OCI-LY3 (cell line): ENCODE measurements around the gene PTPRA.

Source experiments
- H2AFZ ChIP-seq: fragments of 200-600, 300-600 bp; shearing (Covaris generic); 2 replicates; pipeline ENCODE4 v1.6.0; 2014; ENCODE audit warnings: antibody characterized with exemption, low read depth, low read length
- H3K27ac ChIP-seq: fragments of 200-600, 300-600 bp; sonication (generic); 2 replicates; pipeline ENCODE4 v1.5.1; 2014; ENCODE audit warnings: mild to moderate bottlenecking, low read length, moderate library complexity, mixed read lengths
- H3K27me3 ChIP-seq: fragments of 200-600, 300-600 bp; sonication (generic); 2 replicates; pipeline ENCODE4 v1.6.1; 2014; ENCODE audit warnings: low read depth, low read length, mixed read lengths
- H3K36me3 ChIP-seq: fragments of 200-600, 300-600 bp; sonication (generic); replicated peaks from 2 replicates; pipeline ENCODE3; 2014; ENCODE audit warnings: low read depth, low read length, mixed read lengths
- H3K4me1 ChIP-seq: fragments of 300-600, 200-600 bp; sonication (generic); 2 replicates; pipeline ENCODE4 v1.6.1; 2014; ENCODE audit warnings: low read length, mixed read lengths
- H3K4me2 ChIP-seq: fragments of 200-600, 300-600 bp; sonication (generic); 2 replicates; pipeline ENCODE4 v1.6.1; 2014; ENCODE audit warnings: low read length, mixed read lengths
- H3K4me3 ChIP-seq: fragments of 300-600, 200-600 bp; sonication (generic); 2 replicates; pipeline ENCODE4 v1.5.1; 2014; ENCODE audit warnings: antibody characterized with exemption, mild to moderate bottlenecking, low read length, moderate library complexity
- H3K79me2 ChIP-seq: fragments of 300-600, 200-600 bp; shearing (Covaris generic); 2 replicates; pipeline ENCODE4 v1.6.1; 2014; ENCODE audit warnings: mild to moderate bottlenecking, low read length, mixed read lengths
- H3K9ac ChIP-seq: fragments of 300-600, 200-600 bp; shearing (Covaris generic); 2 replicates; pipeline ENCODE4 v1.6.0; 2014; ENCODE audit warnings: mild to moderate bottlenecking, low read length, moderate library complexity
- H3K9me3 ChIP-seq: fragments of 200-600, 300-600 bp; shearing (Covaris generic); 2 replicates; pipeline ENCODE4 v1.6.1; 2014; ENCODE audit warnings: low read length, mixed read lengths; ENCODE audit not compliant: insufficient read depth
- H4K20me1 ChIP-seq: fragments of 200-600, 300-600 bp; sonication (generic); 2 replicates; pipeline ENCODE4 v1.6.1; 2016; ENCODE audit warnings: low read length, mixed read lengths; ENCODE audit not compliant: insufficient read depth
- CTCF ChIP-seq: fragments of 200-600, 300-600 bp; sonication (generic); IDR thresholded peaks from 2 replicates; pipeline ENCODE4 v1.5.1; 2014; ENCODE audit warnings: antibody characterized with exemption, low read length, low read depth
- EZH2phosphoT487 ChIP-seq: fragments of 200-600 bp; shearing (Covaris generic); IDR thresholded peaks from 2 replicates; pipeline ENCODE4 v1.6.1; 2018; ENCODE audit warnings: antibody characterized with exemption, mixed run types, low read depth

PTPRA gene

GRCh38 chr20:3032624-3033023 lies 159.3 kb downstream of the PTPRA start:
- Histone ChIP-seq H3K36me3 (peaks cover 48% of the 10 kb centered on the region), H3K4me3 (no peak overlapping the region)
- TF ChIP-seq CTCF (no peak), EZH2phosphoT487 (no peak)

DNA sequence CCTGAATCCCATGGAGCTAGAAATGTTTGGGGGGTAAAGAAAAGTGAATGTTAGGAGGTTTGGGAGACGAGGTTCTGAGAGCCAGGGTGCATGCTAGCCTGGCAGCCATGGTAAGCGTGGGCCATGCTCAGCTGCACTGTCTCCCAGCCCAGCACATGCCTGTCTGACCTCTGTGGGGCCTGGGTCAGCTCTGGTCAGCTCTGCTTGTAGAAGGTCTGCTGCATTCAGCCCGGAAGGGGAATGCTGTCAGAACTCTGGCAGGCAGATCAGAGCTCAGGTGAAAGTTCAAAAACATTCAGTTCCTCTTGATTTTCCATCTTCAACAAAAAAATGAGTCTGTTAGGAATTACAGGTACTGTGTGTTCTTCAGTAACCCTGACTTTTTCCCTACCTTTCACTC lies 164.4 kb downstream of the PTPRA start:
- H3K4me3 ChIP-seq, result no peak overlapping the region
- H3K4me2 ChIP-seq, result no peak overlapping the region
- H3K79me2 ChIP-seq, result no peaks in the 10 kb centered on the region
- H3K9me3 ChIP-seq, result no peaks in the 10 kb centered on the region
- H4K20me1 ChIP-seq, result no peaks in the 10 kb centered on the region
- H3K9ac ChIP-seq, result no peak overlapping the region
- H2AFZ ChIP-seq, result no peak overlapping the region
- H3K27ac ChIP-seq, result no peak overlapping the region
- H3K36me3 ChIP-seq, result peaks cover 42% of the 10 kb centered on the region
- no peaks in the 10 kb centered on the region for H3K4me1 ChIP-seq
- H3K27me3 ChIP-seq, result no peaks in the 10 kb centered on the region
- TF ChIP-seq CTCF (no peak), EZH2phosphoT487 (no peak)

More at GRCh38 chr20:3032624-3033023, 159.3 kb downstream of the PTPRA start:
- H4K20me1 ChIP-seq, result no peaks in the 10 kb centered on the region
- no peak overlapping the region for H3K27ac ChIP-seq
- H2AFZ ChIP-seq, result no peak overlapping the region
- H3K9me3 ChIP-seq, result no peaks in the 10 kb centered on the region
- no peaks in the 10 kb centered on the region for H3K4me1 ChIP-seq
- no peak overlapping the region for H3K9ac ChIP-seq
- no peak overlapping the region for H3K4me2 ChIP-seq
- no peaks in the 10 kb centered on the region for H3K79me2 ChIP-seq
- H3K27me3 ChIP-seq, result no peaks in the 10 kb centered on the region

GRCh38 chr20:3038454-3038853 lies 165.2 kb downstream of the PTPRA start:
- Histone ChIP-seq H3K27ac (no peak overlapping the region), H3K79me2 (no peaks in the 10 kb centered on the region), H3K4me1 (no peaks in the 10 kb centered on the region), H3K4me3 (no peak overlapping the region), H3K9me3 (no peaks in the 10 kb centered on the region), H3K36me3 (peaks cover 42% of the 10 kb centered on the region), H4K20me1 (no peaks in the 10 kb centered on the region), H2AFZ (no peak overlapping the region), H3K27me3 (no peaks in the 10 kb centered on the region), H3K9ac (no peak overlapping the region), H3K4me2 (no peak overlapping the region)
- TF ChIP-seq CTCF (no peak), EZH2phosphoT487 (no peak)

DNA sequence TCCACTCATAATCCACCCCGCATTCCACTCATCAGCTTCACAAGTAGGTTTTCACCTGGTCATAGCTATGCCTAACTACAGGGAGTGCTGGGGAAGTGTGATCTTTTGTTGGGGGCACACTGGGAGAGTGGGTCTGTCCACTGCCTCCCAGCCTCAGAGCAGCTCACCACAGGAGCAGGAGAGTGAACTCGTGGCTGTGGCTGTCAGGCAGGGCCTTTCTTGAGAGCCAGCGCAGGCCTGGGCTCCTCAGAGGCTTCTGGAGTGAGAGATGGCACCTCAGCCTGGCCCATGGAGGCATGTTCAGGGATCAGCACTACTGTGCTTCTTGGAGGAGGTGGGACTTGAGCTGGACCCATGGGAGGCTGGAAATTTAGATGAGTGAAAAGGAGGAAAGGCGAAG lies 166.1 kb downstream of the PTPRA start:
- no peaks in the 10 kb centered on the region for H3K4me1 ChIP-seq
- H3K4me2 ChIP-seq, result no peak overlapping the region
- no peaks in the 10 kb centered on the region for H3K79me2 ChIP-seq
- H4K20me1 ChIP-seq, result no peaks in the 10 kb centered on the region
- H2AFZ ChIP-seq, result no peak overlapping the region
- no peaks in the 10 kb centered on the region for H3K27me3 ChIP-seq
- TF ChIP-seq CTCF (no peak), EZH2phosphoT487 (no peak)
- no peaks in the 10 kb centered on the region for H3K9me3 ChIP-seq
- no peak overlapping the region for H3K9ac ChIP-seq
- H3K4me3 ChIP-seq, result no peak overlapping the region
- H3K27ac ChIP-seq, result no peak overlapping the region
- H3K36me3 ChIP-seq, result peaks cover 42% of the 10 kb centered on the region
